H1 (cell line): Measurements from ENCODE around the gene VPS41.

Source experiments
- POLR2A ChIP-seq, 2 experiments: IDR thresholded peaks; 1 replicate in 1 of 2; 2 replicates in 1 of 2; pipeline ENCODE4 v1.6.1; 2011; ENCODE audit warnings: low read depth in 2 of 2, low read length in 2 of 2, mild to moderate bottlenecking in 2 of 2; ENCODE audit errors: control extremely low read depth in 1 of 2
- RFX5 ChIP-seq: IDR thresholded peaks from 2 replicates; pipeline ENCODE4 v1.6.1; 2011; ENCODE audit warnings: low read depth, low read length, improper control_type of control experiment, borderline replicate concordance
- SP2 ChIP-seq: IDR thresholded peaks from 2 replicates; pipeline ENCODE4 v1.6.1; 2012; ENCODE audit warnings: mild to moderate bottlenecking, low read length, inconsistent platforms

- TF ChIP-seq SP2 (no peak), RFX5 (no peak), POLR2A (IDR thresholded peaks at IDR 0.05; ENCODE audit: control extremely low read depth in 1 of 2, low read depth in 2 of 2, low read length in 2 of 2) (no peak)
Measured at GRCh38 chr7:38740041-38740440, 168.9 kb downstream of the VPS41 start.
